Fibroblast of lung (primary cell): Measurements from ENCODE around the gene ZYG11B.

Experiments
- EZH2 ChIP-seq: IDR thresholded peaks from 2 replicates; pipeline ENCODE4 v1.5.1; 2012; ENCODE audit warnings: low read length, control low read depth, mild to moderate bottlenecking; ENCODE audit errors: missing control alignments
- TF ChIP-seq, protein P1 (sequence below), 2 donors: IDR thresholded peaks in 1 of 2; conservative IDR thresholded peaks in 1 of 2; 1 replicate in 1 of 2; 2 replicates in 1 of 2; pipeline ENCODE4 v1.5.1; 2011 to 2012; ENCODE audit warnings: low read length in 2 of 2, control low read depth in 1 of 2, inconsistent platforms in 1 of 2, low read depth in 1 of 2, mild to moderate bottlenecking in 1 of 2

DNA sequence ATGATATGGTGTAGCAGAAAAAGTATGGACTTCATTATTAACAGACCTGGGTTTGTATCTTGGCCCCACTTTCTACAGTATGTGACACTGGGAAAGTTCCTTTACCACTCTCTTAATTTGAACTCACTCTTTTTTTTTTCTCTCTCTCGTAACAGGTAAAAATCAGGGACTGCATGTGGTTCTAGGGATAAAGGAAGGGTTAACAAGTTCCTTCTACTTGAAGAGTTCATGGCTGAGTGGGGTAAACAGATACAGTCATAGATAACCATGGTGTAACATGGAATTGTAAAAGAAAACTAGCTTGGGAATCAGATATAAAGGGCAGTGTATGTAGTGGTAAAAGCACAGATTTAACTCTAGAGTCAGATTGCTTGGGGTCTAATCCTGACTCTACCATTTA is 21.2 kb downstream of the ZYG11B start:
- TF ChIP-seq, protein P1, sequence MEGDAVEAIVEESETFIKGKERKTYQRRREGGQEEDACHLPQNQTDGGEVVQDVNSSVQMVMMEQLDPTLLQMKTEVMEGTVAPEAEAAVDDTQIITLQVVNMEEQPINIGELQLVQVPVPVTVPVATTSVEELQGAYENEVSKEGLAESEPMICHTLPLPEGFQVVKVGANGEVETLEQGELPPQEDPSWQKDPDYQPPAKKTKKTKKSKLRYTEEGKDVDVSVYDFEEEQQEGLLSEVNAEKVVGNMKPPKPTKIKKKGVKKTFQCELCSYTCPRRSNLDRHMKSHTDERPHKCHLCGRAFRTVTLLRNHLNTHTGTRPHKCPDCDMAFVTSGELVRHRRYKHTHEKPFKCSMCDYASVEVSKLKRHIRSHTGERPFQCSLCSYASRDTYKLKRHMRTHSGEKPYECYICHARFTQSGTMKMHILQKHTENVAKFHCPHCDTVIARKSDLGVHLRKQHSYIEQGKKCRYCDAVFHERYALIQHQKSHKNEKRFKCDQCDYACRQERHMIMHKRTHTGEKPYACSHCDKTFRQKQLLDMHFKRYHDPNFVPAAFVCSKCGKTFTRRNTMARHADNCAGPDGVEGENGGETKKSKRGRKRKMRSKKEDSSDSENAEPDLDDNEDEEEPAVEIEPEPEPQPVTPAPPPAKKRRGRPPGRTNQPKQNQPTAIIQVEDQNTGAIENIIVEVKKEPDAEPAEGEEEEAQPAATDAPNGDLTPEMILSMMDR (conservative IDR thresholded peaks at IDR 0.05 in 1 of 2, IDR thresholded peaks at IDR 0.05 in 1 of 2; ENCODE audit: low read depth in 1 of 2, low read length in 2 of 2) = no peak
- TF ChIP-seq EZH2 = no peak
